Endothelial cell (in vitro differentiated cells): ENCODE results near the gene CMIP. TPM values are rescaled to one million over a fixed set of nuclear protein-coding genes. Genes with fewer than 3 reads are reported as not detected.

Experiments used
- DNase-seq: peaks from one replicate; pipeline ENCODE4 v3.0.0; 2021; ENCODE audit warnings: low spot score
- H3K27ac Mint-ChIP-seq: one replicate; pipeline ENCODE4 v1.8.0; 2021; ENCODE audit warnings: mixed read lengths, inconsistent platforms; ENCODE audit not compliant: unreplicated experiment
- H3K27me3 Mint-ChIP-seq: one replicate; pipeline ENCODE4 v1.8.0; 2021; ENCODE audit warnings: mild to moderate bottlenecking, moderate library complexity, mixed read lengths, inconsistent platforms; ENCODE audit not compliant: unreplicated experiment
- H3K36me3 Mint-ChIP-seq: one replicate; pipeline ENCODE4 v1.8.0; 2021; ENCODE audit warnings: mild to moderate bottlenecking, low read depth, mixed read lengths, inconsistent platforms; ENCODE audit not compliant: unreplicated experiment
- H3K4me1 Mint-ChIP-seq: one replicate; pipeline ENCODE4 v1.8.0; 2021; ENCODE audit warnings: mild to moderate bottlenecking, mixed read lengths, inconsistent platforms; ENCODE audit not compliant: unreplicated experiment
- H3K4me3 Mint-ChIP-seq: one replicate; pipeline ENCODE4 v1.8.0; 2021; ENCODE audit warnings: mild to moderate bottlenecking, mixed read lengths, inconsistent platforms; ENCODE audit not compliant: unreplicated experiment
- H3K9me3 Mint-ChIP-seq: one replicate; pipeline ENCODE4 v1.8.0; 2021; ENCODE audit warnings: mixed read lengths, inconsistent platforms; ENCODE audit not compliant: unreplicated experiment
- CTCF ChIP-seq: fragments of 200-600 bp; sonication (generic); IDR thresholded peaks from one replicate; pipeline ENCODE4 v1.5.0; 2021; ENCODE audit warnings: antibody characterized with exemption; ENCODE audit not compliant: unreplicated experiment
- total RNA-seq: library from RNA; stranded (reverse); fragmentation: NEBNext Ultra II Directional; extraction: Animal tissue kit (Norgen Biotek cat#: 25700); gene quantifications from one replicate; pipeline ENCODE4 v1.2.1, GENCODE V29; 2021; ENCODE audit not compliant: unreplicated experiment

CMIP gene
- total RNA-seq, 1 donor from 2014 or later, result 98.9 TPM

- Mint-ChIP-seq H3K4me1 (peaks cover 63% of the 10 kb centered on the region), H3K27ac (no peak overlapping the region), H3K4me3 (no peak overlapping the region)
Measured at GRCh38 chr16:81551821-81552304, 107.3 kb downstream of the CMIP start.

GRCh38 chr16:81552743-81553079, 108.1 kb downstream of the CMIP start:
- DNase-seq, result no peak
- no peak overlapping the region for H3K27ac Mint-ChIP-seq
- peaks cover 11% of the 10 kb centered on the region for H3K36me3 Mint-ChIP-seq
- H3K4me3 Mint-ChIP-seq, result no peak overlapping the region
- no peak for TF ChIP-seq CTCF
- H3K27me3 Mint-ChIP-seq, result peaks cover 6% of the 10 kb centered on the region
- H3K4me1 Mint-ChIP-seq, result peaks cover 55% of the 10 kb centered on the region
- no peaks in the 10 kb centered on the region for H3K9me3 Mint-ChIP-seq

More at GRCh38 chr16:81551821-81552304, 107.3 kb downstream of the CMIP start:
- Mint-ChIP-seq H3K9me3 (no peaks in the 10 kb centered on the region), H3K36me3 (peaks cover 11% of the 10 kb centered on the region), H3K27me3 (peaks cover 9% of the 10 kb centered on the region)
- no peak for TF ChIP-seq CTCF
- DNase-seq, result no peak

- no peak for TF ChIP-seq CTCF
- no peak for DNase-seq
Measured at GRCh38 chr16:81553080-81553813, 108.6 kb downstream of the CMIP start.

GRCh38 chr16:81553814-81554675, 109.4 kb downstream of the CMIP start:
- Mint-ChIP-seq H3K36me3 (peaks cover 11% of the 10 kb centered on the region), H3K27ac (no peak overlapping the region), H3K9me3 (no peaks in the 10 kb centered on the region), H3K27me3 (peaks cover 6% of the 10 kb centered on the region), H3K4me3 (no peak overlapping the region), H3K4me1 (peaks cover 44% of the 10 kb centered on the region)
- TF ChIP-seq CTCF, result no peak
- no peak for DNase-seq

More at GRCh38 chr16:81553080-81553813, 108.6 kb downstream of the CMIP start:
- Mint-ChIP-seq H3K27me3 (peaks cover 6% of the 10 kb centered on the region), H3K4me1 (peaks cover 51% of the 10 kb centered on the region), H3K36me3 (peaks cover 11% of the 10 kb centered on the region), H3K27ac (no peak overlapping the region), H3K4me3 (no peak overlapping the region), H3K9me3 (no peaks in the 10 kb centered on the region)

GRCh38 chr16:81554979-81555378, 110.4 kb downstream of the CMIP start:
- Mint-ChIP-seq H3K9me3 (no peaks in the 10 kb centered on the region), H3K4me3 (no peak overlapping the region), H3K4me1 (peaks cover 37% of the 10 kb centered on the region), H3K36me3 (peaks cover 9% of the 10 kb centered on the region), H3K27ac (no peak overlapping the region), H3K27me3 (peaks cover 6% of the 10 kb centered on the region)
- TF ChIP-seq CTCF, result no peak
- no peak for DNase-seq
